Measurements from ENCODE around the gene CAMTA2. TPM values are rescaled to one million over a fixed set of nuclear protein-coding genes. Genes with fewer than 3 reads are reported as not detected.
"Not testable (repeated sequence)": the region's sequence is repeated elsewhere in the genome, so short reads cannot be mapped to it uniquely, and the experiment has no call there.

CAMTA2 gene
- total RNA-seq (2014; rRNA removed; shearing (Covaris generic); ENCODE audit: low replicate concordance) = 9.5 and 15.6 TPM in 2 replicates

DNA sequence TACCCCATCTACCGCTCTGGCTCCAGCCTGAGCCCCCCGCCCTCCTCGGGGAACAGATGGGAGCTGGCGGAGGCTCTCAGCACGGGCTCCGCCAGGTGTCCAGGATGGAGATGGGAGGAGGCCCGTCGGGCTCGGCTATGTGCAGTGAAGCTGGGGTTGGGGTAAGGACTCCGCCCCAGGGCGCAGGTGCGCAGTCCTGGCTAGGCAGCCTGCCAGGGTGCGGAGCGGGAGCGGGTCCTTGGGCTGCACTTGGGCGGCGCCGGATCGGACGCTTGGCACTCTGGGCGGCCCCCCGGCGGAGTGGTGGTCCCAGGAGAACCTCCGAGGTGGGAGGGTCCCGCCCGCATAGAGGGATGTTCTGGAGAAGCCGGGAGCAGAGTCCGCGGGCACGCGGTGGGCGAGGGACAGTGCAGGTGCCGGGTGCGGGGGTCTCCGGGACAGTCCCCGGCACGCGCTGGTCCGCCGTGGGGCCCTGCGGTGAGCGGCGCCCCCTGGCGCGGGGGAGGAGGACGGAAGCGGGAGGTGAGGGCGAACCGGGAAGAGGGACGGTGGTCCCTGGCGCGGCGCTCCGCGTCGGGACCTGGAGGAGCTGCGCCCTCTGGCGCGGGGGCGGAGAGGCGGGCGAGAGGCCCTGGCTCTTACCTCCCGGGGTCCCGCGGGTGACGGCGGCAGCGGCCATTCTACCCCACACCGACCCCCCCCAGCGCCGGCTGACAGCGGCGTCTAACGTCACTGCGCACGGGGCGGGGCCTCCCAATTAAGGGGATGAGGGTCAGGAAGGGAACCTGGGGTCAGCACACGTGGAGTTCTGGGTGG lies at the start of gene CAMTA2:
CAMTA2 (minus strand) TSS at position 725 of the 816 bp plus-strand sequence. CDS start 1,453 bp downstream, outside the sequence.
- DNase-seq = peak; percentile 95
- H3K36me3 ChIP-seq (ENCODE audit: insufficient read depth, low read length) = no peaks in the 10 kb centered on the region
- peaks cover 17% of the 10 kb centered on the region for H3K79me2 ChIP-seq (ENCODE audit: low read length)
- H4K20me1 ChIP-seq (ENCODE audit: insufficient read depth, low read depth, low read length) = no peaks in the 10 kb centered on the region
- H3K9me3 ChIP-seq (ENCODE audit: low read length) = no peaks in the 10 kb centered on the region
- H3K9ac ChIP-seq (ENCODE audit: low read length) = peak within 1 kb of the TSS; percentile 98
- no peaks in the 10 kb centered on the region for H3K27me3 ChIP-seq (ENCODE audit: low read length)
- peak within 1 kb of the TSS; percentile 97 for H3K4me3 ChIP-seq (ENCODE audit: low read length)
- no peaks in the 10 kb centered on the region for H3K9me2 ChIP-seq (replicated peaks; ENCODE audit: insufficient read depth, low read length)
- H3K4me2 ChIP-seq (ENCODE audit: low read depth, low read length, poor library complexity, severe bottlenecking) = peak within 1 kb of the TSS; percentile 95
- peak within 1 kb of the TSS; percentile 79 for H3K27ac ChIP-seq (ENCODE audit: low read length)
- peaks cover 38% of the 10 kb centered on the region for H3K4me1 ChIP-seq (ENCODE audit: low read length)
- peak within 1 kb of the TSS; percentile 90 for H2AFZ ChIP-seq (ENCODE audit: low read length)

DNA sequence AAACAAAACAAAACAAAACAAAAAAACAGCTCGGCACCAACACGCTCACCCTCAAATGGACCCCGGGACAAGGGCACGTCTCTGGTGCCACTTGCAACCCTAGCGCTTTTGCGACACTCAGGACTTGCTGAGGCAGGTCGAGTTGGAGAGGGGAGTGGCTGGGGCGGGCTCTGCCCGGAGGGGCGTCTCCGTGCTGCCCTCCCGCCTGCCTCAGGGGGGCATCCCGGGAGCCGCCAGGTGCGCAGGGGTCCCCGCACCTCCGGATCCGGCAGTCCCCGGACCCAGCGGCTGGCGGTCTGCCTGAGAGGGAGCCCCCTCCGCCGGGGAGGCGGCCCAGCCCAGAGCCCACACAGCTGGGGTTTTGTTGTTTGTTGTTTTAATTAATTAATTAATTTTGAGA lies 47.8 kb upstream of the CAMTA2 start, which contains the start of gene SLC52A1:
SLC52A1 (minus strand) TSS at position 112 of the 400 bp plus-strand sequence. CDS start 820 bp downstream, outside the sequence.
- H3K9ac ChIP-seq (ENCODE audit: low read length) = no peak within 1 kb of the TSS
- no peaks in the 10 kb centered on the region for H3K9me2 ChIP-seq (replicated peaks; ENCODE audit: insufficient read depth, low read length)
- peaks cover 4% of the 10 kb centered on the region for H3K4me1 ChIP-seq (ENCODE audit: low read length)
- no peaks in the 10 kb centered on the region for H4K20me1 ChIP-seq (ENCODE audit: insufficient read depth, low read depth, low read length)
- no peaks in the 10 kb centered on the region for H3K27me3 ChIP-seq (ENCODE audit: low read length)
- H3K4me3 ChIP-seq (ENCODE audit: low read length) = no peak within 1 kb of the TSS
- H3K36me3 ChIP-seq (ENCODE audit: insufficient read depth, low read length) = no peaks in the 10 kb centered on the region
- no peak within 1 kb of the TSS for H2AFZ ChIP-seq (ENCODE audit: low read length)
- H3K4me2 ChIP-seq (ENCODE audit: low read depth, low read length, poor library complexity, severe bottlenecking) = no peak within 1 kb of the TSS
- H3K9me3 ChIP-seq (ENCODE audit: low read length) = no peaks in the 10 kb centered on the region
- H3K27ac ChIP-seq (ENCODE audit: low read length) = no peak within 1 kb of the TSS
- peak; percentile 38 for DNase-seq
- H3K79me2 ChIP-seq (ENCODE audit: low read length) = no peaks in the 10 kb centered on the region

- Histone ChIP-seq H3K9ac (ENCODE audit: low read length) (no peak overlapping the region), H3K9me3 (ENCODE audit: low read length) (no peaks in the 10 kb centered on the region)
Observed at GRCh38 chr17:5034651-5035050, 47.2 kb upstream of the CAMTA2 start.

GRCh38 chr17:5034063-5034462 lies 46.6 kb upstream of the CAMTA2 start:
- H3K27ac ChIP-seq (ENCODE audit: low read length) = no peak overlapping the region
- H3K27me3 ChIP-seq (ENCODE audit: low read length) = no peaks in the 10 kb centered on the region
- DNase-seq = no peak
- no peaks in the 10 kb centered on the region for H4K20me1 ChIP-seq (ENCODE audit: insufficient read depth, low read depth, low read length)
- no peak overlapping the region for H3K9ac ChIP-seq (ENCODE audit: low read length)
- no peak overlapping the region for H2AFZ ChIP-seq (ENCODE audit: low read length)
- no peak overlapping the region for H3K4me2 ChIP-seq (ENCODE audit: low read depth, low read length, poor library complexity, severe bottlenecking)
- H3K4me1 ChIP-seq (ENCODE audit: low read length) = peaks cover 4% of the 10 kb centered on the region
- H3K36me3 ChIP-seq (ENCODE audit: insufficient read depth, low read length) = no peaks in the 10 kb centered on the region
- H3K79me2 ChIP-seq (ENCODE audit: low read length) = no peaks in the 10 kb centered on the region
- H3K4me3 ChIP-seq (ENCODE audit: low read length) = no peak overlapping the region
- H3K9me3 ChIP-seq (ENCODE audit: low read length) = no peaks in the 10 kb centered on the region
- H3K9me2 ChIP-seq (replicated peaks; ENCODE audit: insufficient read depth, low read length) = no peaks in the 10 kb centered on the region

More at GRCh38 chr17:5034651-5035050, 47.2 kb upstream of the CAMTA2 start:
- Histone ChIP-seq H3K27me3 (ENCODE audit: low read length) (no peaks in the 10 kb centered on the region), H4K20me1 (ENCODE audit: insufficient read depth, low read depth, low read length) (no peaks in the 10 kb centered on the region), H3K4me1 (ENCODE audit: low read length) (peaks cover 4% of the 10 kb centered on the region), H3K4me2 (ENCODE audit: low read depth, low read length, poor library complexity, severe bottlenecking) (no peak overlapping the region), H2AFZ (ENCODE audit: low read length) (no peak overlapping the region), H3K27ac (ENCODE audit: low read length) (no peak overlapping the region), H3K4me3 (ENCODE audit: low read length) (no peak overlapping the region), H3K79me2 (ENCODE audit: low read length) (no peaks in the 10 kb centered on the region), H3K9me2 (replicated peaks; ENCODE audit: insufficient read depth, low read length) (no peaks in the 10 kb centered on the region), H3K36me3 (ENCODE audit: insufficient read depth, low read length) (no peaks in the 10 kb centered on the region)
- DNase-seq = no peak

DNA sequence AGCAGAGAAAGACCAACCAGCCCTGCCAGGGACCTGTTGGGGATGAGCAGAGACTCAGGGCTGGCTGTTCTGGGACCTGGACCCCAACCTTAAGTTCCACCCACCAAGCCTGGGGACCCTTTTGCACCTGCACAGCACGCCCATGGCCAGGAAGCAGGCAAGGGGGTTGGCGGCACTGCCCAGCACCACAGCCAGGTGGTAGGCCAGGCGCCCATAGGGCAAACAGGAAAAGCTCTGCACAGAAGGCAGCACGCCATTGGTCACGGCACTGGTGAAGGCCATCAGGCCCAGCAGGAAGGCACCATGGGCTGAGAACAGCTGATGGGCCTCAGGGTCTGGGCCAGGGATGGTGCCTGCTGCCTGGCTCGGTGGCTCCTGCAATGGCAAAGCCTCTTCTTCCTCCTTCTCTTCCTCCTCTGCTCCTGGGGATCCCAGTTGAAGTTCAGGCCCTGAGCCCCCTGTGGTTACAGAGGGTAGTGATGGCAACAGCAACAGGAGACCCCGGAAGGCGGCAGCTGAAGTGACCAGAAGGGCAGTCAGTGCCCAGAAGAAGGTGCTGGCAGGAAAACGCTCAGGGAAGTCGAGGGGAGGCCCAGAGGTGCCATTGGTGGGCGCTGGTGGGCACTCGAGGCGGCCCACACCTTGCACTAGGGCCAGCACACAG lies 46.0 kb upstream of the CAMTA2 start:
- Histone ChIP-seq H3K4me1 (ENCODE audit: low read length) (peaks cover 4% of the 10 kb centered on the region), H3K79me2 (ENCODE audit: low read length) (no peaks in the 10 kb centered on the region)
- no peak for DNase-seq

DNA sequence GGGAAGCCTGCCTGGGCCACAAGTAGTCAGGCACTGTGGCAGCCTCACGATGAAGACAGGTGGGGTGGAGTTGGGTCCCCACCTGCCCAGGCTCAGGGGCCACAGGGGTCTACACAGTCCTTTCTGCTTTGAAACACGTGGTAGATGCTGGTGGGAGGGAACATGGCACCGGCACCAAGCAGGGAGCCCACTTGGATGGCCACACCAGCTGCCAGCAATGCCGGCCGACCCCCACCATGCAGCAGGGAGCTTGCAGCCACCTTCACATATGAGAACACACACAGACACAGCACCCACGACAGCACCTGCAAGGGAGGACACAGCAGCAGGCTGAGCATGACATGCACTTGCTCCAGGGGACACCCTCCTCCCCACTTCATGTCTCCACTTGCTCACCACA lies 45.4 kb upstream of the CAMTA2 start:
- Histone ChIP-seq H3K4me2 (ENCODE audit: low read depth, low read length, poor library complexity, severe bottlenecking) (no peak overlapping the region), H4K20me1 (ENCODE audit: insufficient read depth, low read depth, low read length) (no peaks in the 10 kb centered on the region), H3K4me3 (ENCODE audit: low read length) (no peak overlapping the region), H3K9me2 (replicated peaks; ENCODE audit: insufficient read depth, low read length) (no peaks in the 10 kb centered on the region), H3K9me3 (ENCODE audit: low read length) (no peaks in the 10 kb centered on the region), H3K79me2 (ENCODE audit: low read length) (no peaks in the 10 kb centered on the region), H3K27ac (ENCODE audit: low read length) (no peak overlapping the region), H3K9ac (ENCODE audit: low read length) (no peak overlapping the region), H3K27me3 (ENCODE audit: low read length) (no peaks in the 10 kb centered on the region), H3K4me1 (ENCODE audit: low read length) (peaks cover 4% of the 10 kb centered on the region), H2AFZ (ENCODE audit: low read length) (no peak overlapping the region), H3K36me3 (ENCODE audit: insufficient read depth, low read length) (no peaks in the 10 kb centered on the region)
- DNase-seq = no peak

More for the DNA sequence above, 46.0 kb upstream of the CAMTA2 start:
- no peaks in the 10 kb centered on the region for H3K27me3 ChIP-seq (ENCODE audit: low read length)
- no peak overlapping the region for H2AFZ ChIP-seq (ENCODE audit: low read length)
- H3K9ac ChIP-seq (ENCODE audit: low read length) = no peak overlapping the region
- no peak overlapping the region for H3K4me2 ChIP-seq (ENCODE audit: low read depth, low read length, poor library complexity, severe bottlenecking)
- no peaks in the 10 kb centered on the region for H3K9me2 ChIP-seq (replicated peaks; ENCODE audit: insufficient read depth, low read length)
- H3K36me3 ChIP-seq (ENCODE audit: insufficient read depth, low read length) = no peaks in the 10 kb centered on the region
- no peak overlapping the region for H3K4me3 ChIP-seq (ENCODE audit: low read length)
- H3K9me3 ChIP-seq (ENCODE audit: low read length) = no peaks in the 10 kb centered on the region
- H3K27ac ChIP-seq (ENCODE audit: low read length) = no peak overlapping the region
- H4K20me1 ChIP-seq (ENCODE audit: insufficient read depth, low read depth, low read length) = no peaks in the 10 kb centered on the region

GRCh38 chr17:5031365-5032082 lies 44.0 kb upstream of the CAMTA2 start:
- peaks cover 4% of the 10 kb centered on the region for H3K4me1 ChIP-seq (ENCODE audit: low read length)
- H3K27me3 ChIP-seq (ENCODE audit: low read length) = no peaks in the 10 kb centered on the region
- no peaks in the 10 kb centered on the region for H4K20me1 ChIP-seq (ENCODE audit: insufficient read depth, low read depth, low read length)
- H3K9me2 ChIP-seq (replicated peaks; ENCODE audit: insufficient read depth, low read length) = no peaks in the 10 kb centered on the region
- H3K79me2 ChIP-seq (ENCODE audit: low read length) = no peaks in the 10 kb centered on the region
- H3K4me3 ChIP-seq (ENCODE audit: low read length) = peak overlapping the region; percentile 32; the same call in 1 of the 2 replicates
- 0 out of 2 replicates have a peak overlapping the region, but pooled peaks have one; percentile 18 for H2AFZ ChIP-seq (ENCODE audit: low read length)
- no peak overlapping the region for H3K27ac ChIP-seq (ENCODE audit: low read length)
- peak overlapping the region; percentile 57 for H3K4me2 ChIP-seq (ENCODE audit: low read depth, low read length, poor library complexity, severe bottlenecking)
- no peaks in the 10 kb centered on the region for H3K36me3 ChIP-seq (ENCODE audit: insufficient read depth, low read length)
- H3K9me3 ChIP-seq (ENCODE audit: low read length) = no peaks in the 10 kb centered on the region
- DNase-seq = peak; percentile 93
- peak overlapping the region; percentile 49 for H3K9ac ChIP-seq (ENCODE audit: low read length)

- not testable (repeated sequence) for DNase-seq; H3K27me3 ChIP-seq (ENCODE audit: low read length); H4K20me1 ChIP-seq (ENCODE audit: insufficient read depth, low read depth, low read length); H3K4me2 ChIP-seq (ENCODE audit: low read depth, low read length, poor library complexity, severe bottlenecking); H3K9me3 ChIP-seq (ENCODE audit: low read length); H3K27ac ChIP-seq (ENCODE audit: low read length); H3K79me2 ChIP-seq (ENCODE audit: low read length); H3K9me2 ChIP-seq (replicated peaks; ENCODE audit: insufficient read depth, low read length); H3K36me3 ChIP-seq (ENCODE audit: insufficient read depth, low read length); H3K4me1 ChIP-seq (ENCODE audit: low read length); H3K9ac ChIP-seq (ENCODE audit: low read length); H3K4me3 ChIP-seq (ENCODE audit: low read length); H2AFZ ChIP-seq (ENCODE audit: low read length)
Observed at GRCh38 chr17:5030168-5030567, 42.7 kb upstream of the CAMTA2 start.

All from Karpas-422 (cell line).